AG09309 (cell line): ENCODE measurements around the gene PIGH.

Source experiments
- DNase-seq: peaks from one replicate; pipeline ENCODE4 v3.0.0-alpha.2; 2010; ENCODE audit warnings: low read depth
- H3K4me3 ChIP-seq: 2 replicates; pipeline ENCODE4 v1.5.1; 2011; ENCODE audit warnings: mild to moderate bottlenecking, low read depth, low read length, moderate library complexity; ENCODE audit not compliant: control insufficient read depth
- CTCF ChIP-seq: IDR thresholded peaks from 2 replicates; pipeline ENCODE4 v1.5.1; 2011; ENCODE audit warnings: mild to moderate bottlenecking, low read depth, low read length, inconsistent platforms; ENCODE audit not compliant: insufficient read depth, control insufficient read depth; ENCODE audit errors: missing control alignments

The PIGH gene

DNA sequence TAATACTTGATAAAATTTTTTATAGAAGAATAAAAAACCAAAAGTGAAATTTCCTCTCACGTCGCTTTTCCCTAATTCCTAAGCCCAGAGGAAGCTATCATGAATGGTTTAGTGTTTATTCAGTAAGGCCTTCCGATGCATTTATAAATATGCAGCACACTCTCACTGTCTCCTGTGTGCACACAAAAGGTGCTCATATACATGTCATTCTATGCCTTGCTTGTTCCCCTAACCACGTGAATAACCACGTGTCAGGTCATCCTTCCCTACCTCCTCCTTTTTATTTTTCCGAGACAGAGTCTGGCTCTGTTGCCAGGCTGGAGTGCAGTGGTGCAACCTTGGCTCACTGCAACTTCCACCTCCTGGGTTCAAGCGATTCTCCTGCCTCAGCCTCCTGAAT lies 29.6 kb downstream of the PIGH start:
- no peak overlapping the region for H3K4me3 ChIP-seq
- DNase-seq: no peak
- TF ChIP-seq CTCF: no peak

GRCh38 chr14:67569651-67570290 lies 30.3 kb downstream of the PIGH start:
- H3K4me3 ChIP-seq: no peak overlapping the region
- no peak for DNase-seq
- TF ChIP-seq CTCF: no peak

- TF ChIP-seq CTCF: no peak
- H3K4me3 ChIP-seq: no peak overlapping the region
- no peak for DNase-seq
Observed at GRCh38 chr14:67569011-67569650, 30.9 kb downstream of the PIGH start.

- no peak overlapping the region for H3K4me3 ChIP-seq
- no peak for TF ChIP-seq CTCF
- DNase-seq: no peak
Observed at GRCh38 chr14:67567654-67568053, 32.4 kb downstream of the PIGH start.

DNA sequence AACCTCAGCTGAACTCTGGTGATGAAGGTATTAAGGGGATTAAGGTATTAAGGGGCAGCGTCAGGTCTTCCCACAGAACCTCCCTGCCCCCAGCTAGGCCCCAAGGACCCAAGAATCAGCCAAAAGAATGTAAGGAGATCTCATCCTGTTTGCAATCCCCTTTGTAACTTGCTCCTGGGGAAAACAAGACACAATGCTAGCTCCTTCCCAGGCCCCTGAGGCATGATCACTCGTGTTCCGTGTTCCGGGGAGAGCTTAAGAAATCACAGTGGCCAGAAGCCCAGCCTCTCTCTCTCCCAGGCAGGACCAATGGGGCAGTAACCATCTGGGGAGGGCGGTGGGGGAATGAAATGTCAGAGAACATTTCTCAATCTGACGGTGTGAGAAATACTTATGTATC lies 33.2 kb downstream of the PIGH start:
- H3K4me3 ChIP-seq: no peak overlapping the region
- peak; percentile 35 for DNase-seq
- no peak for TF ChIP-seq CTCF

- no peak for DNase-seq
- no peak for TF ChIP-seq CTCF
- no peak overlapping the region for H3K4me3 ChIP-seq
Observed at GRCh38 chr14:67564236-67564635, 35.8 kb downstream of the PIGH start.
